ENCODE data around the gene SEC16A.

Gene SEC16A

GRCh38 chr9:136530461-136531089 lies 47.7 kb upstream of the SEC16A start:
- Histone ChIP-seq H3K14ac (ENCODE audit: low read length) (peak overlapping the region; percentile 56), H3K79me1 (ENCODE audit: low read depth, low read length) (peaks cover 44% of the 10 kb centered on the region), H3K27ac (replicated peaks; ENCODE audit: low read length) (peak overlapping the region; percentile 78), H3K4me2 (ENCODE audit: insufficient read depth, low read length, poor library complexity, severe bottlenecking) (peak overlapping the region; percentile 11), H3K18ac (ENCODE audit: low read length) (peak overlapping the region; percentile 92), H2AK5ac (ENCODE audit: low read depth, low read length) (peak overlapping the region; percentile 51), H2AFZ (ENCODE audit: low read length) (no peak overlapping the region), H3K4ac (ENCODE audit: low read length) (no peak overlapping the region), H2BK15ac (ENCODE audit: low read length) (no peak overlapping the region), H4K91ac (ENCODE audit: low read depth, low read length, poor library complexity) (no peak overlapping the region), H3K27me3 (ENCODE audit: control insufficient read depth in 3 of 3, insufficient read depth in 3 of 3, low read depth in 1 of 3, low read length in 3 of 3) (no peaks in the 10 kb centered on the region), H3K9ac (ENCODE audit: low read depth, low read length, poor library complexity) (no peak overlapping the region), H3K4me1 (ENCODE audit: control insufficient read depth in 2 of 2, insufficient read depth in 1 of 2, low read depth in 1 of 2, low read length in 2 of 2) (peaks cover 2 to 60% of the 10 kb centered on the region in 2 donors), H3K4me3 (ENCODE audit: low read length in 2 of 2) (no peak overlapping the region), H4K8ac (ENCODE audit: low read depth, low read length) (no peak overlapping the region), H2BK5ac (ENCODE audit: low read length) (no peak overlapping the region), H2BK120ac (ENCODE audit: low read depth, low read length) (peak overlapping the region; percentile 24), H3K23ac (ENCODE audit: low read depth, low read length, poor library complexity) (peak overlapping the region; percentile 80), H3K9me3 (replicated peaks in 1 of 2; ENCODE audit: control insufficient read depth in 2 of 2, insufficient read depth in 1 of 2, low read depth in 1 of 2, low read length in 2 of 2) (peaks cover 0 to 2% of the 10 kb centered on the region in 2 donors), H3K36me3 (replicated peaks in 1 of 2; ENCODE audit: control insufficient read depth in 2 of 2, insufficient read depth in 2 of 2, low read length in 2 of 2) (peaks cover 16 to 39% of the 10 kb centered on the region in 2 donors), H2BK12ac (ENCODE audit: low read length) (peak overlapping the region; percentile 41)
- no peak for DNase-seq (ENCODE audit: low spot score)
- no CpG with 5 or more reads among the region's 20 CpGs for WGBS, 2 donors (ENCODE audit: extremely low coverage in 2 of 2, insufficient read length in 2 of 2, insufficient replicate concordance in 1 of 2)

DNA sequence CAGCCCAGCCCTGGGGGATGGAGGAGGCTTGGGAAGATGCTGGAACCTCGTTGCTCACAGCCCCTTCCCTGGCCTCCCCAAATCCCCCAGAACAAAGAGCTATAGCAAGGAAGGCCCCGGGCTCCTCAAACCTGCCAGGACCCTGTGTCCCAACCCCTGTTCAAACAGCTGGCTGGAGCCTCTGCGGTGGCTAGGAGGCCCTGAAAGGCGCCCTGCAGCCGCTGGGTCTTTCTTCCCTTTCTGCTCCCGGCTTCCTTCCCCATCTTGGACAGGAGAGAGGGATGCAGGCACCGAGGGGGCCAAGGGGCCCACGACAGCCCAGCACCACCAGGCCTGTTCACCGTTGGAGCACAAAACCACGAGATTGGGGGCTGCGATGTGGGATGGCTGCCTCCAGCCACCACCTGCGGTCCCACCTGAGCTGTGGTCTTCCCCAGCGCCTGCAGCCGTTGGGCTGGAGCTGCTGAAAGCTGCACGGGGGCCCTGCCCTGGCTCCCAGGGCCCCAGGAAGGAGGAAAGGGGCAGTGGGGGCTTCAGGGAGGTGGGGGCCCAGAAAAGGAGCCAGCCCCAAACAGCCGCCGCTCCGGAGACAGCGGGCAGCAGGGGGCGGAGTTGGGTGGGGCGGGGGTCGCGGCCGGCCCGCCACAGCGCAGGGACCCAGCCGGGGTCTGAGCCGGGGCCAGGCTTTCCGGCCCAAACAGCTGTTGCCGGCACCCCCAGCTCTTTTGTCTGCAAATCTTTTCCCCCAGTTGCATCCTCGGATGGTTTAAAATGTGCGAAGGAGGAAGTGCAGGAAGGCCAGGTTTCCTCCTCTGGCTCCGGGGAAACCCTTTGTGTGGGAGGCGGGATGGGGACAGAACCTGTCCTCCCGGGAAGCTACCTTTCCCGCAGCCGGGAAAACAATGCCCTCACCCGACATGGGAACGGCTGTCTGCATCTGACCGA lies 46.9 kb upstream of the SEC16A start:
- Histone ChIP-seq H3K9me3 (replicated peaks in 1 of 2; ENCODE audit: control insufficient read depth in 2 of 2, insufficient read depth in 1 of 2, low read depth in 1 of 2, low read length in 2 of 2) (peaks cover 0 to 2% of the 10 kb centered on the region in 2 donors), H3K23ac (ENCODE audit: low read depth, low read length, poor library complexity) (peak overlapping the region; percentile 85), H2AFZ (ENCODE audit: low read length) (no peak overlapping the region), H3K4me3 (ENCODE audit: low read length in 2 of 2) (no peak overlapping the region), H3K4me1 (ENCODE audit: control insufficient read depth in 2 of 2, insufficient read depth in 1 of 2, low read depth in 1 of 2, low read length in 2 of 2) (peaks cover 0 to 59% of the 10 kb centered on the region in 2 donors), H4K8ac (ENCODE audit: low read depth, low read length) (no peak overlapping the region), H2BK120ac (ENCODE audit: low read depth, low read length) (no peak overlapping the region), H3K79me1 (ENCODE audit: low read depth, low read length) (peaks cover 48% of the 10 kb centered on the region), H2BK15ac (ENCODE audit: low read length) (peak overlapping the region; percentile 99), H2BK5ac (ENCODE audit: low read length) (peak overlapping the region; percentile 93), H3K14ac (ENCODE audit: low read length) (peak overlapping the region; percentile 89), H3K27ac (replicated peaks; ENCODE audit: low read length) (peak overlapping the region; percentile 78), H3K9ac (ENCODE audit: low read depth, low read length, poor library complexity) (no peak overlapping the region), H2AK5ac (ENCODE audit: low read depth, low read length) (peak overlapping the region; percentile 98), H4K91ac (ENCODE audit: low read depth, low read length, poor library complexity) (no peak overlapping the region), H3K27me3 (ENCODE audit: control insufficient read depth in 3 of 3, insufficient read depth in 3 of 3, low read depth in 1 of 3, low read length in 3 of 3) (no peaks in the 10 kb centered on the region), H2BK12ac (ENCODE audit: low read length) (peak overlapping the region; percentile 41), H3K36me3 (replicated peaks in 1 of 2; ENCODE audit: control insufficient read depth in 2 of 2, insufficient read depth in 2 of 2, low read length in 2 of 2) (peaks cover 16 to 42% of the 10 kb centered on the region in 2 donors), H3K4ac (ENCODE audit: low read length) (no peak overlapping the region), H3K4me2 (ENCODE audit: insufficient read depth, low read length, poor library complexity, severe bottlenecking) (peak overlapping the region; percentile 11), H3K18ac (ENCODE audit: low read length) (peak overlapping the region; percentile 92)
- no peak for DNase-seq (ENCODE audit: low spot score)
- no CpG with 5 or more reads among the region's 40 CpGs for WGBS, 2 donors (ENCODE audit: extremely low coverage in 2 of 2, insufficient read length in 2 of 2, insufficient replicate concordance in 1 of 2)

GRCh38 chr9:136528716-136529341 lies 46.0 kb upstream of the SEC16A start:
- peak overlapping the region; percentile 98 for H2AK5ac ChIP-seq (ENCODE audit: low read depth, low read length)
- H4K91ac ChIP-seq (ENCODE audit: low read depth, low read length, poor library complexity): peak overlapping the region; percentile 72
- peak overlapping the region; percentile 60 for H3K9ac ChIP-seq (ENCODE audit: low read depth, low read length, poor library complexity)
- H3K79me1 ChIP-seq (ENCODE audit: low read depth, low read length): peaks cover 47% of the 10 kb centered on the region
- H2BK5ac ChIP-seq (ENCODE audit: low read length): peak overlapping the region; percentile 93
- no peak for DNase-seq (ENCODE audit: low spot score)
- H2BK120ac ChIP-seq (ENCODE audit: low read depth, low read length): no peak overlapping the region
- H3K4me2 ChIP-seq (ENCODE audit: insufficient read depth, low read length, poor library complexity, severe bottlenecking): no peak overlapping the region
- no peak overlapping the region for H2AFZ ChIP-seq (ENCODE audit: low read length)
- H2BK12ac ChIP-seq (ENCODE audit: low read length): peak overlapping the region; percentile 90
- peaks cover 0 to 57% of the 10 kb centered on the region in 2 donors for H3K4me1 ChIP-seq (ENCODE audit: control insufficient read depth in 2 of 2, insufficient read depth in 1 of 2, low read depth in 1 of 2, low read length in 2 of 2)
- peak overlapping the region; percentile 99 for H2BK15ac ChIP-seq (ENCODE audit: low read length)
- H3K18ac ChIP-seq (ENCODE audit: low read length): peak overlapping the region; percentile 92
- no peaks in the 10 kb centered on the region for H3K27me3 ChIP-seq (ENCODE audit: control insufficient read depth in 3 of 3, insufficient read depth in 3 of 3, low read depth in 1 of 3, low read length in 3 of 3)
- peak overlapping the region; percentile 92 for H4K8ac ChIP-seq (ENCODE audit: low read depth, low read length)
- peak overlapping the region; percentile 78 for H3K4ac ChIP-seq (ENCODE audit: low read length)
- H3K4me3 ChIP-seq (ENCODE audit: low read length in 2 of 2): no peak overlapping the region
- peaks cover 14 to 41% of the 10 kb centered on the region in 2 donors for H3K36me3 ChIP-seq (replicated peaks in 1 of 2; ENCODE audit: control insufficient read depth in 2 of 2, insufficient read depth in 2 of 2, low read length in 2 of 2)
- peaks cover 0 to 2% of the 10 kb centered on the region in 2 donors for H3K9me3 ChIP-seq (replicated peaks in 1 of 2; ENCODE audit: control insufficient read depth in 2 of 2, insufficient read depth in 1 of 2, low read depth in 1 of 2, low read length in 2 of 2)
- H3K27ac ChIP-seq (replicated peaks; ENCODE audit: low read length): peak overlapping the region; percentile 69
- no CpG with 5 or more reads among the region's 12 CpGs for WGBS, 2 donors (ENCODE audit: extremely low coverage in 2 of 2, insufficient read length in 2 of 2, insufficient replicate concordance in 1 of 2)
- peak overlapping the region; percentile 89 for H3K14ac ChIP-seq (ENCODE audit: low read length)
- H3K23ac ChIP-seq (ENCODE audit: low read depth, low read length, poor library complexity): peak overlapping the region; percentile 85
